ENCODE data around the gene MCF2L.
"Not testable (repeated sequence)": the region's sequence is repeated elsewhere in the genome, so short reads cannot be mapped to it uniquely, and the experiment has no call there.

The MCF2L gene

GRCh38 chr13:113102302-113102701, 133.3 kb downstream of the MCF2L start:
- TF ChIP-seq ZNF70 (CRISPR knock-in tag; IDR thresholded peaks at IDR 0.05) = 0 out of 2 replicates have a peak, but pooled peaks have one; percentile 22
- ATAC-seq = not testable (repeated sequence)

DNA sequence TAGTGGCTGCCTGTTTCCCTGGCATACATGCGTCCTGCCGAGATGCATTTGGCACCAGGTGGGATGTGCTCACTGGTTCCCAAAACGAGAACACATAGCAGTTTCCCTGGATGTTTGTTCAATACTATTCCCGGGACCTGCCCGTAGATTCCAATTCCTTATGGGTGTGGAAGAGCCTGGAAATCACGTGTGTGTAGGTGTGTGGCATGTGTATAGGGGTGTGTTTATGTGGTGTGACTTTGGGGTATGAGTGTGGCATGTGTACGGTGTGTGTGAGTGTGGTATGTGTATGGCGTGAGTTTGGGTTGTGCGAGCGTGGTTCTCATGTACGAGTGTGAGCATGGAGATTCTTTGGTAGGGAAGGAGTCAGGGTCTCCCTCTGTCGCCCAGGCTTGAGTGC, 133.7 kb downstream of the MCF2L start:
- no peak for ATAC-seq
- TF ChIP-seq ZNF565 (CRISPR knock-in tag; conservative IDR thresholded peaks at IDR 0.05; ENCODE audit: low read depth) (no peak), CSDC2 (CRISPR knock-in tag; IDR thresholded peaks at IDR 0.05) (no peak), SNAI2 (CRISPR knock-in tag; IDR thresholded peaks at IDR 0.05) (no peak), OSR1 (CRISPR knock-in tag; IDR thresholded peaks at IDR 0.05) (no peak), TOX (CRISPR knock-in tag; IDR thresholded peaks at IDR 0.05; ENCODE audit: borderline replicate concordance) (no peak), ZNF8 (CRISPR knock-in tag; IDR thresholded peaks at IDR 0.05) (no peak), ISL1 (CRISPR knock-in tag; IDR thresholded peaks at IDR 0.05) (no peak), ARNTL (CRISPR knock-in tag; IDR thresholded peaks at IDR 0.05; ENCODE audit: borderline replicate concordance, low read depth) (no peak), GLIS3 (CRISPR knock-in tag; IDR thresholded peaks at IDR 0.05) (no peak), PATZ1 (CRISPR knock-in tag; IDR thresholded peaks at IDR 0.05; ENCODE audit: borderline replicate concordance) (no peak), TCF4 (CRISPR knock-in tag; IDR thresholded peaks at IDR 0.05; ENCODE audit: borderline replicate concordance) (no peak), ESRRG (CRISPR knock-in tag; IDR thresholded peaks at IDR 0.05) (no peak), CSRNP3 (CRISPR knock-in tag; IDR thresholded peaks at IDR 0.05) (no peak)
- TF ChIP-seq, protein P1, sequence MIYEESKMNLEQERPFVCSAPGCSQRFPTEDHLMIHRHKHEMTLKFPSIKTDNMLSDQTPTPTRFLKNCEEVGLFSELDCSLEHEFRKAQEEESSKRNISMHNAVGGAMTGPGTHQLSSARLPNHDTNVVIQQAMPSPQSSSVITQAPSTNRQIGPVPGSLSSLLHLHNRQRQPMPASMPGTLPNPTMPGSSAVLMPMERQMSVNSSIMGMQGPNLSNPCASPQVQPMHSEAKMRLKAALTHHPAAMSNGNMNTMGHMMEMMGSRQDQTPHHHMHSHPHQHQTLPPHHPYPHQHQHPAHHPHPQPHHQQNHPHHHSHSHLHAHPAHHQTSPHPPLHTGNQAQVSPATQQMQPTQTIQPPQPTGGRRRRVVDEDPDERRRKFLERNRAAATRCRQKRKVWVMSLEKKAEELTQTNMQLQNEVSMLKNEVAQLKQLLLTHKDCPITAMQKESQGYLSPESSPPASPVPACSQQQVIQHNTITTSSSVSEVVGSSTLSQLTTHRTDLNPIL (CRISPR knock-in tag; IDR thresholded peaks at IDR 0.05; ENCODE audit: low read depth) = no peak
- TF ChIP-seq, protein P2, sequence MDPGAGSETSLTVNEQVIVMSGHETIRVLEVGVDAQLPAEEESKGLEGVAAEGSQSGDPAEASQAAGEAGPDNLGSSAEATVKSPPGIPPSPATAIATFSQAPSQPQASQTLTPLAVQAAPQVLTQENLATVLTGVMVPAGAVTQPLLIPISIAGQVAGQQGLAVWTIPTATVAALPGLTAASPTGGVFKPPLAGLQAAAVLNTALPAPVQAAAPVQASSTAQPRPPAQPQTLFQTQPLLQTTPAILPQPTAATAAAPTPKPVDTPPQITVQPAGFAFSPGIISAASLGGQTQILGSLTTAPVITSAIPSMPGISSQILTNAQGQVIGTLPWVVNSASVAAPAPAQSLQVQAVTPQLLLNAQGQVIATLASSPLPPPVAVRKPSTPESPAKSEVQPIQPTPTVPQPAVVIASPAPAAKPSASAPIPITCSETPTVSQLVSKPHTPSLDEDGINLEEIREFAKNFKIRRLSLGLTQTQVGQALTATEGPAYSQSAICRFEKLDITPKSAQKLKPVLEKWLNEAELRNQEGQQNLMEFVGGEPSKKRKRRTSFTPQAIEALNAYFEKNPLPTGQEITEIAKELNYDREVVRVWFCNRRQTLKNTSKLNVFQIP (CRISPR knock-in tag; IDR thresholded peaks at IDR 0.05; ENCODE audit: borderline replicate concordance, low read depth) = no peak

GRCh38 chr13:113103646-113104045, 134.6 kb downstream of the MCF2L start:
- no peak for TF ChIP-seq ARNTL (CRISPR knock-in tag; IDR thresholded peaks at IDR 0.05; ENCODE audit: borderline replicate concordance, low read depth)
- no peak for TF ChIP-seq PPARA (CRISPR knock-in tag; IDR thresholded peaks at IDR 0.05; ENCODE audit: borderline replicate concordance)
- no peak for TF ChIP-seq ZFP30 (CRISPR knock-in tag; IDR thresholded peaks at IDR 0.05)
- TF ChIP-seq ZNF565 (CRISPR knock-in tag; conservative IDR thresholded peaks at IDR 0.05; ENCODE audit: low read depth) = no peak
- TF ChIP-seq CSDC2 (CRISPR knock-in tag; IDR thresholded peaks at IDR 0.05) = no peak
- no peak for TF ChIP-seq ZNF70 (CRISPR knock-in tag; IDR thresholded peaks at IDR 0.05)
- no peak for TF ChIP-seq PATZ1 (CRISPR knock-in tag; IDR thresholded peaks at IDR 0.05; ENCODE audit: borderline replicate concordance)
- TF ChIP-seq ZNF8 (CRISPR knock-in tag; IDR thresholded peaks at IDR 0.05) = no peak
- TF ChIP-seq ZC3H10 (CRISPR knock-in tag; IDR thresholded peaks at IDR 0.05) = no peak
- no peak for TF ChIP-seq ISL1 (CRISPR knock-in tag; IDR thresholded peaks at IDR 0.05)
- TF ChIP-seq TOX (CRISPR knock-in tag; IDR thresholded peaks at IDR 0.05; ENCODE audit: borderline replicate concordance) = no peak
- no peak for TF ChIP-seq GLIS3 (CRISPR knock-in tag; IDR thresholded peaks at IDR 0.05)
- no peak for TF ChIP-seq ESRRG (CRISPR knock-in tag; IDR thresholded peaks at IDR 0.05)
- TF ChIP-seq, protein P2 (CRISPR knock-in tag; IDR thresholded peaks at IDR 0.05; ENCODE audit: borderline replicate concordance, low read depth) = no peak
- TF ChIP-seq RARB (CRISPR knock-in tag; IDR thresholded peaks at IDR 0.05) = no peak
- no peak for TF ChIP-seq TCF4 (CRISPR knock-in tag; IDR thresholded peaks at IDR 0.05; ENCODE audit: borderline replicate concordance)
- TF ChIP-seq, protein P3, sequence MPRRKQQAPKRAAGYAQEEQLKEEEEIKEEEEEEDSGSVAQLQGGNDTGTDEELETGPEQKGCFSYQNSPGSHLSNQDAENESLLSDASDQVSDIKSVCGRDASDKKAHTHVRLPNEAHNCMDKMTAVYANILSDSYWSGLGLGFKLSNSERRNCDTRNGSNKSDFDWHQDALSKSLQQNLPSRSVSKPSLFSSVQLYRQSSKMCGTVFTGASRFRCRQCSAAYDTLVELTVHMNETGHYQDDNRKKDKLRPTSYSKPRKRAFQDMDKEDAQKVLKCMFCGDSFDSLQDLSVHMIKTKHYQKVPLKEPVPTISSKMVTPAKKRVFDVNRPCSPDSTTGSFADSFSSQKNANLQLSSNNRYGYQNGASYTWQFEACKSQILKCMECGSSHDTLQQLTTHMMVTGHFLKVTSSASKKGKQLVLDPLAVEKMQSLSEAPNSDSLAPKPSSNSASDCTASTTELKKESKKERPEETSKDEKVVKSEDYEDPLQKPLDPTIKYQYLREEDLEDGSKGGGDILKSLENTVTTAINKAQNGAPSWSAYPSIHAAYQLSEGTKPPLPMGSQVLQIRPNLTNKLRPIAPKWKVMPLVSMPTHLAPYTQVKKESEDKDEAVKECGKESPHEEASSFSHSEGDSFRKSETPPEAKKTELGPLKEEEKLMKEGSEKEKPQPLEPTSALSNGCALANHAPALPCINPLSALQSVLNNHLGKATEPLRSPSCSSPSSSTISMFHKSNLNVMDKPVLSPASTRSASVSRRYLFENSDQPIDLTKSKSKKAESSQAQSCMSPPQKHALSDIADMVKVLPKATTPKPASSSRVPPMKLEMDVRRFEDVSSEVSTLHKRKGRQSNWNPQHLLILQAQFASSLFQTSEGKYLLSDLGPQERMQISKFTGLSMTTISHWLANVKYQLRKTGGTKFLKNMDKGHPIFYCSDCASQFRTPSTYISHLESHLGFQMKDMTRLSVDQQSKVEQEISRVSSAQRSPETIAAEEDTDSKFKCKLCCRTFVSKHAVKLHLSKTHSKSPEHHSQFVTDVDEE (CRISPR knock-in tag; IDR thresholded peaks at IDR 0.05) = no peak
- TF ChIP-seq OSR1 (CRISPR knock-in tag; IDR thresholded peaks at IDR 0.05) = no peak
- TF ChIP-seq CSRNP3 (CRISPR knock-in tag; IDR thresholded peaks at IDR 0.05) = no peak
- ATAC-seq = no peak
